B cell (primary cell): ENCODE measurements around the gene RPS26. TPM values are rescaled to one million over a fixed set of nuclear protein-coding genes. Genes with fewer than 3 reads are reported as not detected.
A peak's percentile ranks its signal among the peaks of the same experiment; 100 is the strongest.

Source experiments
- ATAC-seq: fragments of 200-7000 bp; cut with Tn5 transposase; one replicate; pipeline ENCODE4 v1.10.0; 2021; ENCODE audit warnings: low read depth, mild to moderate bottlenecking, moderate number of reproducible peaks, moderate library complexity
- CTCF ChIA-PET: fragments of 350-600 bp; sonication (Branson Sonifier 250); formaldehyde crosslinking; loops from one replicate; lab custom pipeline; 2021; ENCODE audit warnings: antibody characterized with exemption, inconsistent platforms; lab: Charles Lee
- POLR2A ChIA-PET: fragments of 350-600 bp; sonication (Branson Sonifier 250); formaldehyde crosslinking; loops from one replicate; lab custom pipeline; 2021; ENCODE audit warnings: antibody characterized with exemption; lab: Charles Lee
- DNase-seq: peaks from one replicate; pipeline ENCODE4 v3.0.0; 2013
- H2AFZ ChIP-seq: 2 replicates; pipeline ENCODE4 v1.6.1; 2012; ENCODE audit warnings: mild to moderate bottlenecking, low read depth, low read length; ENCODE audit not compliant: insufficient read depth, poor library complexity, severe bottlenecking
- H3K27ac ChIP-seq, 2 donors: 1 replicate in 1 of 2; 2 replicates in 1 of 2; pipeline ENCODE4 v1.5.1; 2012 to 2013; ENCODE audit warnings: low read length in 2 of 2, mild to moderate bottlenecking in 2 of 2, moderate library complexity in 1 of 2
- H3K27me3 ChIP-seq, 4 experiments: fragments of 200-600 bp in 1 of 4; sonication (generic) in 1 of 4; replicated peaks in 1 of 4; 1 replicate in 2 of 4; 2 replicates in 2 of 4; pipeline versions ENCODE4 v1.6.1 to v1.7.0; 2013 to 2016; ENCODE audit warnings: low read length in 3 of 4, mild to moderate bottlenecking in 2 of 4, mixed read lengths in 1 of 4, moderate library complexity in 1 of 4; ENCODE audit not compliant: insufficient read depth in 4 of 4, control insufficient read depth in 3 of 4; ENCODE audit errors: control extremely low read depth in 1 of 4
- H3K36me3 ChIP-seq, 2 experiments: replicated peaks in 1 of 2; 1 replicate in 1 of 2; 2 replicates in 1 of 2; pipeline versions ENCODE4 v1.6.1 to v1.7.1; 2013; ENCODE audit warnings: low read length in 1 of 2; ENCODE audit not compliant: insufficient read depth in 2 of 2, control insufficient read depth in 1 of 2; ENCODE audit errors: control extremely low read depth in 1 of 2, extremely low read depth in 1 of 2
- H3K4me1 ChIP-seq, 2 donors: fragments of 200-600 bp in 1 of 2; sonication (generic) in 1 of 2; 1 replicate in 1 of 2; 2 replicates in 1 of 2; pipeline versions ENCODE4 v1.5.1 to v1.6.1; 2013 to 2017; ENCODE audit warnings: low read length in 2 of 2; ENCODE audit not compliant: control insufficient read depth in 2 of 2, insufficient read depth in 2 of 2
- H3K4me2 ChIP-seq: replicated peaks from 2 replicates; pipeline ENCODE3; 2012; ENCODE audit warnings: mild to moderate bottlenecking, low read depth, low read length; ENCODE audit not compliant: poor library complexity, severe bottlenecking
- H3K4me3 ChIP-seq, 5 experiments: fragments of 200-600 bp in 1 of 5; sonication (generic) in 1 of 5; 1 replicate in 3 of 5; 2 replicates in 2 of 5; pipeline versions ENCODE4 v1.5.1 to v1.7.0; 2011 to 2016; ENCODE audit warnings: low read length in 4 of 5, mild to moderate bottlenecking in 4 of 5, low read depth in 2 of 5, control low read depth in 1 of 5, moderate library complexity in 1 of 5; ENCODE audit not compliant: insufficient read depth in 1 of 5; ENCODE audit errors: control extremely low read depth in 1 of 5, extremely low read depth in 1 of 5
- H3K79me2 ChIP-seq: fragments of 200-600 bp; sonication (generic); one replicate; pipeline ENCODE4 v1.6.0; 2016; ENCODE audit warnings: low read length; ENCODE audit not compliant: control insufficient read depth, insufficient read depth
- H3K9ac ChIP-seq: fragments of 200-600 bp; sonication (generic); 2 replicates; pipeline ENCODE4 v1.6.1; 2017; ENCODE audit warnings: mild to moderate bottlenecking, low read length, moderate library complexity
- H3K9me3 ChIP-seq, 3 donors: one replicate each; pipeline versions ENCODE4 v1.6.1 to v1.7.1; 2013; ENCODE audit warnings: low read length in 2 of 3; ENCODE audit not compliant: control insufficient read depth in 2 of 3, insufficient read depth in 1 of 3; ENCODE audit errors: control extremely low read depth in 1 of 3
- H4K20me1 ChIP-seq: 2 replicates; pipeline ENCODE4 v1.6.0; 2012; ENCODE audit warnings: mild to moderate bottlenecking, low read length; ENCODE audit not compliant: insufficient read depth, control insufficient read depth, poor library complexity, severe bottlenecking
- H3K27ac Mint-ChIP-seq: one replicate; pipeline ENCODE4 v1.8.0; 2021; ENCODE audit warnings: mixed read lengths
- H3K27me3 Mint-ChIP-seq: one replicate; pipeline ENCODE4 v1.8.0; 2021; ENCODE audit warnings: mixed read lengths
- H3K4me1 Mint-ChIP-seq: one replicate; pipeline ENCODE4 v1.8.0; 2021; ENCODE audit warnings: mixed read lengths
- H3K4me3 Mint-ChIP-seq: one replicate; pipeline ENCODE4 v1.8.0; 2021; ENCODE audit warnings: mixed read lengths
- H3K9me3 Mint-ChIP-seq: one replicate; pipeline ENCODE4 v1.8.0; 2022; ENCODE audit warnings: mixed read lengths; ENCODE audit not compliant: insufficient read depth
- CTCF ChIP-seq: fragments of 200-600 bp; IDR thresholded peaks from one replicate; pipeline ENCODE4 v1.8.0; 2022; ENCODE audit warnings: antibody characterized with exemption, mild to moderate bottlenecking
- EZH2 ChIP-seq: IDR thresholded peaks from 2 replicates; pipeline ENCODE4 v1.6.1; 2012; ENCODE audit warnings: borderline replicate concordance, low read depth, mild to moderate bottlenecking, moderate library complexity, low read length; ENCODE audit not compliant: insufficient read depth, poor library complexity, severe bottlenecking
- WGBS: methylation state at CpG from one replicate; pipeline ENCODE4 v1.1.5; 2013; ENCODE audit warnings: missing lambda C conversion rate; ENCODE audit not compliant: insufficient coverage; 5-methylcytosine and 5-hydroxymethylcytosine counted together
- intact Hi-C: fragments of 100-400 bp; cut with micrococcal nuclease; formaldehyde crosslinking; loops from one replicate; pipeline ENCODE4 v1.10.0; 2022
- polyA plus RNA-seq: library from polyadenylated mRNA; depleted of rRNA; stranded (reverse); fragments of >200 nt; gene quantifications from 2 replicates; pipeline ENCODE4 v1.2.3, GENCODE V29; 2012
- total RNA-seq, 2 donors: library from RNA; stranded (reverse); fragments of 120-200 nt in 1 of 2; gene quantifications; 1 replicate in 1 of 2; 2 replicates in 1 of 2; pipeline versions ENCODE4 v1.2.3 to v1.2.4, GENCODE V29; 2013 to 2022

The RPS26 gene
- total and polyA plus RNA-seq, 2 donors (not counting 1 experiment from before 2014, with no cell fraction given) = 21.0 to 549 TPM

GRCh38 chr12:56020423-56021184 is 21.1 kb upstream of the RPS26 start, which contains the start of gene IKZF4:
Gene IKZF4 (plus strand): TSS chr12:56021043. CDS start chr12:56021494, 451 bp downstream.
- Histone ChIP-seq H3K36me3 (no peaks in the 10 kb centered on the region), H3K9ac (peak within 1 kb of the TSS; percentile 40), H4K20me1 (no peaks in the 10 kb centered on the region), H2AFZ (peak within 1 kb of the TSS; percentile 87), H3K9me3 (no peaks in the 10 kb centered on the region), H3K79me2 (no peaks in the 10 kb centered on the region), H3K4me3 (peak within 1 kb of the TSS in 4 of 5 experiments; percentile 14 to 47 (median 22)), H3K4me1 (peaks cover 9 to 18% of the 10 kb centered on the region in 2 donors), H3K27ac (no peak within 1 kb of the TSS), H3K27me3 (no peaks in the 10 kb centered on the region), H3K4me2 (peak within 1 kb of the TSS; percentile 81)
- intact Hi-C loops = no loop called here
- no peak for TF ChIP-seq CTCF
- no peak for TF ChIP-seq EZH2
- peaks cover 11% of the 10 kb centered on the region for H3K4me1 Mint-ChIP-seq
- POLR2A ChIA-PET = interaction anchor here (0.6 kb wide), 1 partner anchor 14 kb away, joined by 4 read pairs; no protein-coding TSS in a partner anchor
- DNase-seq (no peak), ATAC-seq (peak; percentile 51)
- H3K27me3 Mint-ChIP-seq = no peaks in the 10 kb centered on the region
- CTCF ChIA-PET = no interaction called here
- WGBS = 47% methylated on average over 5 of the region's 10 CpGs
- peak within 1 kb of the TSS; percentile 76 for H3K27ac Mint-ChIP-seq
- H3K9me3 Mint-ChIP-seq = no peaks in the 10 kb centered on the region
- peak within 1 kb of the TSS; percentile 82 for H3K4me3 Mint-ChIP-seq

GRCh38 chr12:56021889-56022497 is 19.7 kb upstream of the RPS26 start:
- CTCF ChIA-PET = no interaction called here

More at GRCh38 chr12:56021889-56022497, 19.7 kb upstream of the RPS26 start:
- Histone ChIP-seq H3K4me3 (no peak overlapping the region), H3K36me3 (no peaks in the 10 kb centered on the region), H3K9ac (no peak overlapping the region), H2AFZ (peak overlapping the region; percentile 87), H4K20me1 (no peaks in the 10 kb centered on the region), H3K9me3 (no peaks in the 10 kb centered on the region), H3K4me1 (peaks cover 9 to 18% of the 10 kb centered on the region in 2 donors), H3K27me3 (no peaks in the 10 kb centered on the region), H3K4me2 (peak overlapping the region; percentile 81), H3K79me2 (no peaks in the 10 kb centered on the region), H3K27ac (no peak overlapping the region)
- ATAC-seq (no peak), DNase-seq (no peak)
- Mint-ChIP-seq H3K27ac (no peak overlapping the region), H3K9me3 (no peaks in the 10 kb centered on the region), H3K27me3 (no peaks in the 10 kb centered on the region), H3K4me1 (peaks cover 11% of the 10 kb centered on the region), H3K4me3 (no peak overlapping the region)
- no CpG with 5 or more reads among the region's 2 CpGs for WGBS
- POLR2A ChIA-PET = no interaction called here
- TF ChIP-seq CTCF (no peak), EZH2 (no peak)
- intact Hi-C loops = no loop called here
